ENCODE measurements around the gene TNKS2. TPM values are rescaled to one million over a fixed set of nuclear protein-coding genes. Genes with fewer than 3 reads are reported as not detected.
A peak's percentile ranks its signal among the peaks of the same experiment; 100 is the strongest.

TNKS2 gene
- total and polyA plus RNA-seq, 2 of the 13 experiments (the other 11 are each of a cell fraction or from before 2014, with no cell fraction given), result 15.2 to 19.4 TPM

GRCh38 chr10:91908337-91909116, 110.3 kb downstream of the TNKS2 start (continued):
- TF ChIP-seq GABPA (IDR thresholded peaks at IDR 0.05; ENCODE audit: low read depth, low read length) (no peak), GABPA (CRISPR knock-in tag; IDR thresholded peaks at IDR 0.05; ENCODE audit: low read depth) (peak; percentile 29; the same call in 1 of the 2 replicates), DBP (CRISPR knock-in tag; IDR thresholded peaks at IDR 0.05; ENCODE audit: not compliant biosample characterization) (no peak), TBX2 (CRISPR knock-in tag; IDR thresholded peaks at IDR 0.05; ENCODE audit: borderline replicate concordance) (peak; percentile 88), SCMH1 (CRISPR knock-in tag; IDR thresholded peaks at IDR 0.05; ENCODE audit: borderline replicate concordance) (no peak), HNF1B (CRISPR knock-in tag; IDR thresholded peaks at IDR 0.05) (no peak), FLYWCH1 (CRISPR knock-in tag; IDR thresholded peaks at IDR 0.05) (no peak), SP4 (CRISPR knock-in tag; IDR thresholded peaks at IDR 0.05) (peak; percentile 75; the same call in 1 of the 2 replicates), MXD4 (CRISPR knock-in tag; IDR thresholded peaks at IDR 0.05) (peak; percentile 79; the same call in 1 of the 2 replicates), ARID2 (CRISPR knock-in tag; IDR thresholded peaks at IDR 0.05; ENCODE audit: borderline replicate concordance) (0 out of 2 replicates have a peak, but pooled peaks have one; percentile 53), ZNF570 (CRISPR knock-in tag; IDR thresholded peaks at IDR 0.05; ENCODE audit: borderline replicate concordance) (no peak), XBP1 (CRISPR knock-in tag; IDR thresholded peaks at IDR 0.05) (no peak), ZNF160 (CRISPR knock-in tag; IDR thresholded peaks at IDR 0.05) (no peak; the same call in 1 of the 2 replicates), BORCS8-MEF2B (CRISPR knock-in tag; IDR thresholded peaks at IDR 0.05) (peak; percentile 83), FOXA3 (CRISPR knock-in tag; IDR thresholded peaks at IDR 0.05) (peak; percentile 66), ZNF44 (CRISPR knock-in tag; IDR thresholded peaks at IDR 0.05) (peak; percentile 67), RAD21 (CRISPR knock-in tag; IDR thresholded peaks at IDR 0.05) (peak; percentile 57), CC2D1A (CRISPR knock-in tag; IDR thresholded peaks at IDR 0.05) (no peak), AKAP8 (CRISPR knock-in tag; IDR thresholded peaks at IDR 0.05) (no peak; the same call in 1 of the 2 replicates), ONECUT2 (CRISPR knock-in tag; IDR thresholded peaks at IDR 0.05) (no peak), DNMT1 (CRISPR knock-in tag; IDR thresholded peaks at IDR 0.05) (peak; percentile 61; the same call in 1 of the 2 replicates), ZNF891 (CRISPR knock-in tag; IDR thresholded peaks at IDR 0.05) (peak; percentile 91; the same call in 1 of the 2 replicates), ZFP62 (CRISPR knock-in tag; IDR thresholded peaks at IDR 0.05) (no peak), THAP11 (CRISPR knock-in tag; IDR thresholded peaks at IDR 0.05) (peak; percentile 81), LRRFIP1 (CRISPR knock-in tag; conservative IDR thresholded peaks at IDR 0.05) (no peak), ZNF335 (CRISPR knock-in tag; IDR thresholded peaks at IDR 0.05) (no peak), RORA (CRISPR knock-in tag; IDR thresholded peaks at IDR 0.05) (no peak)
